T follicular helper cell (primary cell): ENCODE measurements around the gene KCTD17.

Experiments
- DNase-seq: peaks from one replicate; pipeline ENCODE4 v3.0.0-alpha.2; 2020; ENCODE audit warnings: low read depth

KCTD17 gene

GRCh38 chr22:37021041-37021440 is 30.5 kb upstream of the KCTD17 start:
- DNase-seq, result no peak

DNA sequence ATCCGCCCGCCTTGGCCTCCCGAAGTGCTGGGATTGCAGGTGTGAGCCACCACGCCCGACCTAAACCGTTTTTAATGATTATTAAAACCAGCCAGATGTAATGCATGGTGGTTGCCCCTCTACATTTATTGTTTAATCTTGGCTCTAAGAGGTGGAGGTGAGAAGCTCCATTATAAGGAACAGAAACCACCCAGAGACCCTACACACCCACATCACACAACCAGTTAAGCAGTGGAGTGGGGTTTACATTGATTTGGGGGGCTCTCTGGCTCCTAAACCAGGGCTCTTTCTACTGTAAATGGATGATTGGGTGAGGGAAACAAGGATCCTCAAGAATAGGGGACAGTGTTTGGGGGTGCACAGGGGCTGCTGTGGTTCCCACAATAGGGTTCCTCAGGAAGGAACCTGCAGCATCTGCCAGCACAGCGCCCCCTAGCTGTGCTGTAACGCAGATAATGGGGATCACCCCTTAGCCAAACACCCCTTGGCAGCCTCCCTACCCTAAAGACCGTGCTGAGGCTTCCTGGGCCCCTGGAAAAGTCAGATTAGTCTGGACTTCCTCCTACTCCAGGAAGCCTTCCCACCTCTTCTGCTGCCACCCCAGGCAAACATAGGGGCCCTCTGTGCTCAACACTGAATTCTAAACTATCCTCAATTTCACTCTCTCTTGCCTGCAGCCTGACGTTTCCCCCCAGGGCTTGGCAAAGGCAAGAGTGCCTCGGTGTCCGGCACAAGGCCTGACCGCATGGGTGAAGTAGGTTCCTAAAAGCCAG is 29.6 kb upstream of the KCTD17 start:
- peak; percentile 44 for DNase-seq

GRCh38 chr22:37022483-37023337 is 28.8 kb upstream of the KCTD17 start:
- no peak for DNase-seq

DNA sequence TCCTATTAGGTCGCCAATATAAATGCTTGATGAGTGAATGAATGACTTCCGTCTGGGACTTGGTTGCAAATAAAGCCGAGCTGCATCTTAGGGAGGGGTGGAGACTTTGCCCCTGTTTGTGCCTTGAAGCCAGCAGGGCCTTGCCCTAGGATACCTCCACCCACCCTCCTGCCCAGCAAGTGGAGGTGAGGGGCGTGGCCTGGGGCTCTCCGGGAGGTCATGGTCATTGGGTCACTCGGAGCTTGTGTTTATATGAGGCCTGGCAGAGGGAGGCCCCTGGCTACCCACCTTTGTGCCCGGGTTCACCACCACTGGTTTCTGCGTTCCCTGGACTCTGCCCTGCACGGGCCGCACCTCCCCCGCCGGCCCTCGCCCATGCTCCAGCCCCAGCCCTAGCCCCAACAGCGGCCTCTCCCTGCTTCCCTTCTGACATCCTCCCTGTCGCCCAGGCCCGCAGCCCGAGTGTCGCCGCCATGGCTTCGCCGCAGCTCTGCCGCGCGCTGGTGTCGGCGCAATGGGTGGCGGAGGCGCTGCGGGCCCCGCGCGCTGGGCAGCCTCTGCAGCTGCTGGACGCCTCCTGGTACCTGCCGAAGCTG is 27.7 kb upstream of the KCTD17 start:
- DNase-seq, result no peak

GRCh38 chr22:37024339-37025157 is 27.0 kb upstream of the KCTD17 start:
- no peak for DNase-seq

- DNase-seq, result no peak
Measured at GRCh38 chr22:37025500-37026070, 26.0 kb upstream of the KCTD17 start.

DNA sequence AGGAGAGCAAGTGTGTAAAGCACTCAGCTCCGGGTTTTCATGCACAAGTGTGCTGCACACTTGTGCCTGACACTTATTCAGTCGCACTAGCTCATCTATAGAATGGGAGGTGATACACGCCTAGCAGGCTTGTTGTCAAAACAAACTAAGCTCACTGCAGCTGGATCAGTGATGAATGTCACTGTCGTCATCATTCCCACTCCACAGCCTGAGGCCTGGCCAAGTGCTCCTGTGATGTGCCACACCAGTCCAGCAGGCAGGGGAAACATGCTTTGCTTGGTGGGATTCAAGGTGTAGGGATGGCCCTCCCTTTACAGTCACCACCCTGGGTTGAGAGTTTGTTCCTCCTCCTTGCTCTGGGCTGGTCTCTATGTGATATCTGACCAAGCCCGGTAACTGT is 25.2 kb upstream of the KCTD17 start:
- DNase-seq, result no peak

GRCh38 chr22:37027556-37027955 is 24.0 kb upstream of the KCTD17 start:
- no peak for DNase-seq

DNA sequence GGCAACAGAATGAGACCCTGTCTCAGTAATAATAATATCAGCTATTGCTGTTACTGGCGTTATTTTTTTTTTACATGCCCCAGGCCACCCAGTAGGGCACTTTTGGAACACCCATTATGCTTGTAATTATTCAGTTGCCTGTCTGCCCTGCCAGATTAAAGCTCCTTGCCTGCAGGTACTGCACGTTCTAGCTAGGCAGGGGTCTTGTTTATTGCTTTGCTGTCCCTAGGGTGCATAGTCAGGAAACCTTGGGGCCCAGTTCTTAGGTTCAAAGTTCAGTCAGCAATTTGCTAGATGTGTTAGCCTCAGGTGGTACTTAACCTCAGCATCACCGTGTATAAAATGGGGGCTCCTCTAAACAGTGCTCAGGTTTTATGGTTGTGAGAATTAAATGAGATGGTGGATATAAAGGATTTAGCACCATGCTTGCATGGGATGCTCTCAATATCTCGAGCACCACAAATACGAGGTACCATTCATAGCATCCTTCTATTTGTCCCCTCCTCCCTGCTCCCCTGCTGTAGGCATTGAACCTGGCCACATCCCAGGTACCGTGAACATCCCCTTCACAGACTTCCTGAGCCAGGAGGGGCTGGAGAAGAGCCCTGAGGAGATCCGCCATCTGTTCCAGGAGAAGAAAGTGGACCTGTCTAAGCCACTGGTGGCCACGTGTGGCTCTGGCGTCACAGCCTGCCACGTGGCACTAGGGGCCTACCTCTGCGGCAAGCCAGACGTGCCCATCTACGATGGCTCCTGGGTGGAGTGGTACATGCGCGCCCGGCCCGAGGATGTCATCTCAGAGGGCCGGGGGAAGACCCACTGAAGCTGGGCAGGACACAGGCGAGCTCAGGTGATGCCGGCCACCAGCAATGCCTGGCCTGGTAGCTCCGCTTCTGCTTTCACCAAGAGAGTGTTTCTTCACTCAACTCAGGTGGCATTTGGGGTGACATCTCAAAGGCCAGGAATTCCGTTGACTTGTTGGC is 22.6 kb upstream of the KCTD17 start:
- no peak for DNase-seq

- DNase-seq, result no peak
Measured at GRCh38 chr22:37030560-37031281, 20.8 kb upstream of the KCTD17 start.

- no peak for DNase-seq
Measured at GRCh38 chr22:37032134-37032534, 19.4 kb upstream of the KCTD17 start.

- no peak for DNase-seq
Measured at GRCh38 chr22:37032535-37033460, 18.7 kb upstream of the KCTD17 start.

DNA sequence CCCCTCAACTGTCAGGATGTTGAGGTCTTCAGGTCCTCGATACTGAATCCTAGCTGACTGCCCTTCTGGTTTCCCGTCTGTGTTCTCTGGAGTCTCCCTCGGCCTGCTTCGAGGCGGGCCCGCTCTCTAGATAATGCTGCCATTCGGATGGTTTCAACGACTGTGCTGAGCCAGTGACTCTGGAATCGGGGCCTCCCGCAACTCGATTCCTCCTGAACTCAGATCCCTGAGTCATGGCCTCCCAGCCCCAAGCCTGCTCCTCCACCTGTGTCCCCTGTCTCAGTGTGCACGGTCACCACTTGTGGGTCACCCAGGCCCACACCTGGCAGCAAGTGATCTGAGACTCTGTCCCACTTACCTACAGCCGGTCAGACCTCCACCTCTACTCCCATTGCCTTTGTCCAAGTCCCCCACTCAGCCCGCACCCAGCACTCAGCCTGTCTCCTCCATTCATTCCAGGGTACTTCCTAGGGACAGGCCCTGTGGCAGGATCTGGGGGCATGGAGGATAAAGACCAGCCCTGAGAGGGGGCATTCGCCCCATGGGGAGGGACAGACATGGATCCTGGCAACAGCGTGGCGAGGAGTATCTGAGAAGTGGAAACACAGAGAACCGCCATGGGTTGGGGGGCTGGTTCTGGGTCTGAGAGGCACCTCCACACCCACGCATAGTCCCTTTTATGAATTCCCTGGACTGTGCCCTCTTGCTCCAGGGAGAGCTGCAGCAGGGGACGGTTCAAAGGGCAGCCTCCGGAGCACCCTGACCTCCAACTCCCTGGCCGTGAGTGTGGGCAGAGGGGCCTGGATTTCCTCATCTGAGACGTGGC is 17.7 kb upstream of the KCTD17 start:
- no peak for DNase-seq

- no peak for DNase-seq
Measured at GRCh38 chr22:37036655-37037377, 14.7 kb upstream of the KCTD17 start.

GRCh38 chr22:37037669-37038068 is 13.9 kb upstream of the KCTD17 start:
- no peak for DNase-seq

DNA sequence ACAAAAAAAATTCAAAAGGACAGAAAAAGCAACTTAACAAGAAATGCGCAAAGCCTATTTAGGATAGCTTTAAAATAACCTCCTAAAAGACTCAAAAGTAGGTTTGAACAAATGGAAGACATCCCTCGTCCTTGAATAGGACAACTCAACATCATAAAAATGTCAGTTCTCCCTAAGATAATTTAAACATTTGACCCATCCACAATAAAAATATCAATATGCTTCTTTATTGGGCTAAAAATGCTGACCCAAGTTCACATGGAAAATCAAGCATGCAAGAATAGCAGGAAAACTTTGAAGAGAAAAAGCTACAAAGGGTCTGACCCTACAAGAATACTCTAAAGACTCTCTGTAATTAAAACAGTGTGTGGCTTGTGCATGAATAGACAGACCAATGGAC is 12.1 kb upstream of the KCTD17 start:
- DNase-seq, result no peak
